ENCODE data around the gene FCSK.
A peak's percentile ranks its signal among the peaks of the same experiment; 100 is the strongest.
"Not testable (repeated sequence)": the region's sequence is repeated elsewhere in the genome, so short reads cannot be mapped to it uniquely, and the experiment has no call there.

The FCSK gene

DNA sequence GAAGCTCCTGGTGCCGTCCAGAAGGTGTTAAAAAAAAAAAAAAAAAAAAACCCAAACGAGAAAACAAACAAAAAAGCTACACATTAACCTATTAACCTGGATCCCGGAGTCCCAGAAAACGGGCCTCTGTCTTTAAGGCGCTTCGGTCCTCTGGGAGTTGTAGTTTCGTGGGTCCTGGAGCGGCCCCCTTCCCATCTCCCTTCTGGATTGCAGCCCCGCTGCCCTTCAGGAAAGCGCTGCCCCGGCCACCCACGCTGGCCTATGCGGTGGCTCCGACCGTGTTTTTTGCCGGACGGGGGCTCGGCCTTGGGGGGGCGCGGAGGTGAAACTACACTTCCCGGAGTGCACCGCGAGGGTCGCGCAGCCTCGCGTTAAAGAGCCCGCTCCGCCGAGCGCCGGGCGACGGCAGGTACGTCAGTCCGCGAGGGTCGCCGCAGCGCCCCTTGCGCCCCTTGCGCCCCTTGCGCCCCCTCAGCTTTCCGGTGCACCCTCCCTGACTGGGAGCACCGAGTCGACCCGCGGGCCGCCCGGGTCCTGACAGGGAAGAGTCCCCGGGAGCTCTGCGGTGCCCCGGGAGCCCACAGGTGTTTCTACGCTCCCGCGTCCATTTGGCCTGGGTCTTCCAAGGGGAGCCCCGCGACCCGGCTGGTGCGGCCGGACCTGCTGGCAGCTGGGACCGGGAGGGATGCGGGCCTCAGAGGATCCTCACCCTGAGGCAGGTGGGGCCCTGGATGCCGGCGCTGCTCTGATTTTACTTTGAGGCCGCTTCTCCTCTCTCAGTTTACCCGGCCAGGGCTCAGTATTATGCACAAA is at the start of gene FCSK:
Gene FCSK, plus strand, starts transcription at position 374 of the 813 bp plus-strand sequence. CDS start 8,596 bp downstream, outside the sequence.
- peak; percentile 58 for DNase-seq (ENCODE audit: low spot score)

DNA sequence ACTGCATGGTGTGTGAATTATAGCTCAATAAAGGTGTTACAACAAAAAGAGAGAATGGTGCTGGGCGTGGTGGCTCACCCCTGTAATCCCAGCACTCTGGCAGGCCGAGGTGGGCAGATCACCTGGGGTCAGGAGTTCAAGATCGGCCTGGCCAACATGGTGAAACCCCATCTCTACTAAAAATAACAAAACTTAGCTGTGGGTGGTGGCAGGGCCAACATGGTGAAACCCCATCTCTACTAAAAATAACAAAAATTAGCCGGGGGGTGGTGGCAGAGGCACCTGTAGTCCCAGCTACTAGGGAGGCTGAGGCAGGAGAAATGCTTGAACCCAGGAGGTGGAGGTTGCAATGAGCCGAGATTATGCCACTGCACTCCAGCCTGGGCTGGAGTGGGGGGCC is 48.3 kb upstream of the FCSK start:
- DNase-seq (ENCODE audit: low spot score): not testable (repeated sequence)

DNA sequence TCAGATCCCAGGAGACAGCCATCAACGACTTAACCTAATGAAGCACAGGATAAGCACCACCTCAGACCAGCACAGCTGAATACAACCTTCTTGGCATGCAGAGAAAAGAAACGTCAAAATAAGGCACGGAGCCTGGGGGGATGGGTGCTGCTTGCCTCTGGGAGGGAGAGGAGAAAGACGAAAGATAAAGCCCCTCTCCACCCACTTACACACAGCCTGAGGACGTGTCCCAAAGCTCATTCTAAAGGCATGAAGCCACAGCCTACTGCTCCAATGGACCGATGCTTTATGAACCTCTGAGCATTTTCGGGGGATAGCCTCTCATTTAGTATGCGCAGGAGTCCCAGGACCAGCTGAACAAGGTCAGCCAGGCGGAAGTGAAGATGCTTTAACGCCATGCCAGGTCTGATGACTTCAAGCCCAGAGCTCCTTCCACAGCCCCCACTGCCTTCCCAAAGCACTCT is 46.6 kb upstream of the FCSK start:
- DNase-seq (ENCODE audit: low spot score): no peak

- no peak for DNase-seq (ENCODE audit: low spot score)
Observed at GRCh38 chr16:70410734-70411133, 43.7 kb upstream of the FCSK start.

DNA sequence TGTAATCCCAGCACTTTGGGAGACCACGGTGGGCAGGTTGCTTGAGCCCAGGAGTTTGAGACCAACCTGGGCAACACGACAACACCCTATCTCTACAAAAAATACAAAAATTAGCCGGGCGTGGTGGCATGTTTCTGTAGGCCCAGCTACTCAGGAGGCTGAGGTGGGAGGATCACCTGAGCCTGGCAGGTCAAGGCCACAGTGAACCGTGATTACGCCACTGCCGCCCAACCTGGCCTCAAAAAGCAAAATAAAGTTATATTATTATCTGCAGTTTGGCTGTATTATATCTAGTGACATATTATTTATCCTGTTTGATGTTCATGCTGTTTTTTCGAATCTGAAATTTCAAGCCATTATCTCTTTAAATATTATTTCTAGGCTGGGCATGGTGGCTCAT is 42.0 kb upstream of the FCSK start:
- DNase-seq (ENCODE audit: low spot score): no peak

- DNase-seq (ENCODE audit: low spot score): not testable (repeated sequence)
Observed at GRCh38 chr16:70413572-70413971, 40.8 kb upstream of the FCSK start.

GRCh38 chr16:70416748-70417616 is 37.4 kb upstream of the FCSK start:
- DNase-seq (ENCODE audit: low spot score): no peak

- DNase-seq (ENCODE audit: low spot score): no peak
Observed at GRCh38 chr16:70417661-70418060, 36.7 kb upstream of the FCSK start.

DNA sequence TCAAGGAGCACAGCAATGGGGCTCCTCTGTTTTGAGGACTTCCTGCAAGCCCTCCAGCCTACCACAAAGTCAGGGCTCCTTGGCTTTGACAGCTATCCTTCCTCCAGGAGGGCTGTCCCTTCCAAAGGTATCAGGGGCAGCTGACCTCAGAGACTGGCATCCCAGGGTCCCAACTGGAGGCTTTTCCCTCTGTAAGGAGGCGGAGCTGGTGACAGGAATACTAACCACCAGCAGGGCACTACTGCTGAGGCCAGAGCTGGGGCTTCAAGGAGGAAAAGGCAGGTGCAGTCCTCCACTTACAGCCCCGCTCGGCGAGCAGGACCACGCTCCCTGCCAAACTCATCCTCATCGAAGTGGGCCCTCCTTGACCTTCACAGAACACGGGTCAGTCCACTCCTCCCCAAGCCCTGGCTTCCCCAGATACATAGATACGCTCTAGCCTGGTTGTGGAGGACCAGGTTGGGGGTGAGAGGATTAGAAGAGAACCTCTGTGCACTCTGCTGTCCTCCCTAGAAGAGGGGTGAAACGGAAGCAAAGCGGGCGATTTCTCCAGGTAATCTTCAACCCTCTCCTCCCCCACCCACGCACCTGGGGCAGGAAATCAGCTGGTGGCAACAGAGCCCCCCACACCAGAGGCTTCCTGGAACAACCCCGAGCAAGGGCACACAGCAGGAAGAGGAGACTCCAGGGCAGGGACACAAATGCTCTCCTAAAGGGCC is 36.0 kb upstream of the FCSK start:
- DNase-seq (ENCODE audit: low spot score): no peak

DNA sequence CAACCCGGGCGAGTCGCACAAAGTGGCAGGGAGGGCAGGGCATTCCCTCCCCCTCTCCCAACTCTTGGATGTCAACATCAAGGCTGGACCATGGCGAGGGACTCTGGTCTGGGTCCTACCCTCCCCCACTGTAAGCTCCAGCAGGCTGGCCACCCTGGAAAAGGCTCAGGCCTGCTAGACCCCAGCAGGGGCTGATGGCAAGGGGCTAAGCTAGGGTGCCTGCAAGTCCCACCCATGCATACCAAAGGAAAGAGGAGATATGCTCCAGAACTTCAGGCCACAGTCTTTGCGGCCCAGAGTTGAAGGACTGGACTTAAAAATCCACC is 35.4 kb upstream of the FCSK start:
- no peak for DNase-seq (ENCODE audit: low spot score)

DNA sequence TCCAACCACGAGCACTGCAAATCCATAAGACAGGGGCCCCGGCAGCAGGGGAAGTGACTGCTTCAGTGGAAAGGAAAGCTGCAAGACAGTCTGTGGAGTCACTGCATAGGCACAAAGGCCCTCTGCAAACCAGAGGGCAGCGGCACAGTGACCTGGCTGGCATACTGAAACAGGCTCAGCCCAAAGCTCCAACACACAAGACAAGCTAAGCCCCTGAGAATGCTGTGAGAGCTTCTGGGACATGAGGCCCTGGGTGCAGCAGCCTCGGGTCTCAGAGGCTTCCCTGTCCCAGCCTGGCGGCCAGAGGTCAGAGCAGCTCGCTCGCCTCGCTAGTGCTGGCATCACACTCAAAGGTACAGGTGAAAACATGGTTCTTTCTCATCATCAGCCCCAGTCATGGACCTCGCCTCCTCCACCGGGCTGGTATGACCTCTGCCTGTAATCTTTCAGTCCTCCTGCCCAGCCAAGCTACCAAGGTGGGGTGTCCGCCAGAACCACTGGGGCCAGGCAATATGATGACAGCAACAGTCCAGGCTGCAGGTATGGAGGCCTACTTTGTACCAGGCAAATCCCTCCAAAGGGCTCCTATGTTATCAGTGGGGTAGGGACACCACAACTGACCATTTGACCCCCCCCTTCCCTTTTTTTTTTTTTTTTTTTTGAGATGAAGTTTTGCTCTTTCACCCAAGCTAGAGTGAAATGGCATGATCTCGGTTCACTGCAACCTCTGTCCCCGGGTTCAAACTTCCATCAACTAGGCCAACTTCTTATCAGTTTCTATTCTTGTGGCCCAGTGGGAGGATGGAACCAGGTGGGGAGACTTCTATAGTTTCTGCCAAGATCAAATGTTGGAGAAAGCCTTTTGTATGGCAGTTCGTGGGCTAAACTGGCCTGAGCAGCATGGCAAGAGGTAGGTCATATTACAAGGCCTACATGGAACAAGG is 34.7 kb upstream of the FCSK start:
- DNase-seq (ENCODE audit: low spot score): no peak

GRCh38 chr16:70421014-70421413 is 33.4 kb upstream of the FCSK start:
- no peak for DNase-seq (ENCODE audit: low spot score)

DNA sequence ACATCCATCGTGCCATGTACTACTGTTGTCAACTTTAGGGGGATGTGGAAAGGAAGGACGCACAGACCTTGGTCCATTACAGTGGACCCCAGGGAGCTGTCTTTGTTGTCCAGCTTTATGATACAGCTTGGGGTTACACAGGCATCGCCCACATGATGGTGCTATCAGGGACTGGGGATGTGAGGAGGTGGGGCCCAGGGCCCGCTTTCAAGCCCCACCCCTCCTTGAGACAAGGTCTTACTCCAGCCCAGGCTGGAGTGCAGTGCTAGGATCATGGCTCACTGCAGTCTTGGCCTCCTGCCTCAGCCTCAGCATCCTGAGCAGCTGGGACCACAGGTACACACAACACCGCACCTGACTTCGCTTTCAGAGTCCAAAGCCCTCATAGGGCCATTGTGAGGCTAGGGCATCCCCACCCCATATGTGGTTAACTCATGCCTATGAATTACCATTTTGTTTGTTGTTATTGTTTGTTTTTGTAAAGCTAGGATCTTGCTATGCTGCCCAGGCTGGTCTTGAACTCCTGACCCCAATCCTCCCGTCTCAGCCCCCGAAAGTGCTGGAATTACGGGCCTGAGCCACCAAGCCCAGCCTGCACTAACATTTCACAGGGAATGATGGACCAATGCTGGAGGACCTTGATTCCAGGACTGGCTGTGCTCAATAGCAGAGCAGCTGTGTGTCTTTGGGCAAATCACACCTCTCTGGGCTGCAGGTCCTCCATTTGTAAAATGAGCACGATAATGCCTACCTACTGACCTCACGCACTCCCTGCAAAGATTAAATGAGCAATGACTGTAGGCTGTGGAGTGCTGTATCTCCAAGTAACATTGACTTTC is 32.7 kb upstream of the FCSK start:
- no peak for DNase-seq (ENCODE audit: low spot score)

GRCh38 chr16:70422543-70422942 is 31.9 kb upstream of the FCSK start:
- DNase-seq (ENCODE audit: low spot score): no peak

GRCh38 chr16:70427786-70428177 is 26.6 kb upstream of the FCSK start:
- no peak for DNase-seq (ENCODE audit: low spot score)

DNA sequence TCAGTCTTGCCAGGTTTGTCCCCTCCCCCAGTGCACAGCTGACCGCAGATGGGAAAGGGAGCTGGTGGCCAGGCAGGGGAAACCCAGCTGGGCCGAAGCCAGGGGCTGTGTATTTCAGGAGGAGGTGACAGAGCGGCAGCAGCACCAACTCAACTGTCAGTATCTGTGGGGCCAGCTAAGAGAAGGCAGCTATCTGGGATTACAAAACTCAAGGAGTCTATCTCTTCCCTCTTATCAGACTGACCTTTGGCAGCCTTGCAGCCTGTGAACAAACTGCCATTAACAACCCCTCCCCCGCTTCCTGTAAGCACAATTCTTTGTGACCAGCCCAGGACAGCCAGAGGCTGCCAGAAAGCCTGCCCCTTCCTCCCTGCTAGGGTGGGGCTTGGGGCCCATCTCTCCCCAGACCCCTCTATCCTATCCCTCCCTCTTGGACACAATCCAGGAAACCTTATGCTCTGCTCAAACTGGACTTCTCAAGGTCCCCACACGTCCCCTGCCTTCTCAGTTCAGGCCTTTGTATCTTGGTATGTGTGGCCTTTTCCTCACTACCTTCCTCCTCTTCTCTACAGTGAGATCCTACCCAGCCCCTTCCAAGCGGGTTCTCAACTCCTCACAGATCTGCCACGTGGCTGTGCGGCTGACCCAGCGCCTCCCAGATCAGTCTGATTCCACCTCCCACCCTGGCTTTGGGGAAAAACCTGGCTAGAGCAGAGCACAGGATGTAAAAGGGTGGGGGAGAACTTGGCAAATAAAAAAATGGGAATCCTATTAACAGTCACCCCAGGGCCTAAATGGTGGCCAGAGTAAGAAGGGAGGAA is 26.0 kb upstream of the FCSK start:
- peak; percentile 76 for DNase-seq (ENCODE audit: low spot score)

GRCh38 chr16:70429888-70430666 is 24.3 kb upstream of the FCSK start:
- DNase-seq (ENCODE audit: low spot score): no peak

DNA sequence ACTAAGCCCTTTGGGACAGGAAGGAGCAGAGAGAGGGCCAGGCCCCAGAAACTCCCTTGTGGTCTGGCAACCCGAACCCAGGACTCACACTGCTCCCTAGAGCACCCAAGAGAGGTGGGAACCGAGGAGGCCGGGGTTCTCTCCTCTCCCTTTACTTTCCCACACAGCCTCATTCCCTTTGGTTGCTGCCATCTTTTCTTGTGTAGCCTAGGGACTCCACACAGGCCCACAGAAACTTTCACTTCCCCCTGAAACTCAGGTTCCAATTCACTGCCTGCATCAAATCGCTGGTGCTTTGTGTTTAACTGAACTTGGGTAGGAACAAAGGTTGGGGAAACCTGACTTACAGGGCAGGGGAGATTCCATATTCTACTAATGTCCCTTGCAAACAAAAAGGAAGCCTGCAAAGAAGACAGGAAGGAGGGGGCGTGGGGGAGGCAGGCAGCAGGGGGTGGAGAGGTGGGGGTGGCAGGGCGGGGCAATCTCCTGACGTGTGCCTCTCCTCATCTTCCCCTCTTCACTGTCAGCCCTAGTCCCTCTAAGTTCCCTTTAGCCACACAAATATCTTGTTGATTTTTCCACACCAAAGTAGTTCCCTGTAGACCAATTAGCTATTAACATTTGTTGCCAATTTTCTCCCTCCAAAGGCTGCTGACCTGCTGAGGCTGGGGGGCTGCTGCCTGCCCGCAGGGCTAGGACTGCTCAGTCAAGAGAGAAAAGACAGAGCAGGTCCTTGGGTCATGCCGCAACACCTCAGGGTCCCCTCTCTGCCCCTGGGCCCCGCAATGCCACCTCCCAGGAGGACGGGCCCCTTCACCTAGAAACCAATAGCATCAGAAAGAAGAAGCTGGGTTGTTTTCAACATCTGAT is 23.5 kb upstream of the FCSK start:
- DNase-seq (ENCODE audit: low spot score): no peak

All from COLO829 (cell line).